ENCODE data around the gene ARCN1.
A peak's percentile ranks its signal among the peaks of the same experiment; 100 is the strongest.

Gene ARCN1

GRCh38 chr11:118645066-118645715 lies 73.0 kb downstream of the ARCN1 start:
- no peak for ATAC-seq
- no peak for TF ChIP-seq ZFP30 (CRISPR knock-in tag; IDR thresholded peaks at IDR 0.05)
- TF ChIP-seq TCF4 (CRISPR knock-in tag; IDR thresholded peaks at IDR 0.05; ENCODE audit: borderline replicate concordance): no peak
- TF ChIP-seq OSR1 (CRISPR knock-in tag; IDR thresholded peaks at IDR 0.05): no peak
- TF ChIP-seq GLIS3 (CRISPR knock-in tag; IDR thresholded peaks at IDR 0.05): no peak
- TF ChIP-seq ZC3H10 (CRISPR knock-in tag; IDR thresholded peaks at IDR 0.05): no peak
- no peak for TF ChIP-seq CSDC2 (CRISPR knock-in tag; IDR thresholded peaks at IDR 0.05)
- TF ChIP-seq ZFP3 (CRISPR knock-in tag; IDR thresholded peaks at IDR 0.05): no peak
- no peak for TF ChIP-seq CSRNP3 (CRISPR knock-in tag; IDR thresholded peaks at IDR 0.05)

- peak; percentile 38 for ATAC-seq
- TF ChIP-seq PPARA (CRISPR knock-in tag; IDR thresholded peaks at IDR 0.05; ENCODE audit: borderline replicate concordance) (no peak), ESRRG (CRISPR knock-in tag; IDR thresholded peaks at IDR 0.05) (no peak), POU6F1 (CRISPR knock-in tag; IDR thresholded peaks at IDR 0.05; ENCODE audit: borderline replicate concordance, low read depth) (no peak), ZFP30 (CRISPR knock-in tag; IDR thresholded peaks at IDR 0.05) (no peak), ZNF565 (CRISPR knock-in tag; conservative IDR thresholded peaks at IDR 0.05; ENCODE audit: low read depth) (no peak)
These were observed 74.2 kb downstream of the ARCN1 start for GRCh38 chr11:118646393-118646792.

- TF ChIP-seq ZC3H10 (CRISPR knock-in tag; IDR thresholded peaks at IDR 0.05) (no peak), ESRRG (CRISPR knock-in tag; IDR thresholded peaks at IDR 0.05) (no peak), CSRNP3 (CRISPR knock-in tag; IDR thresholded peaks at IDR 0.05) (no peak), ARNTL (CRISPR knock-in tag; IDR thresholded peaks at IDR 0.05; ENCODE audit: borderline replicate concordance, low read depth) (no peak), ZNF70 (CRISPR knock-in tag; IDR thresholded peaks at IDR 0.05) (no peak), POU6F1 (CRISPR knock-in tag; IDR thresholded peaks at IDR 0.05; ENCODE audit: borderline replicate concordance, low read depth) (no peak), ZNF565 (CRISPR knock-in tag; conservative IDR thresholded peaks at IDR 0.05; ENCODE audit: low read depth) (no peak), OSR1 (CRISPR knock-in tag; IDR thresholded peaks at IDR 0.05) (no peak), ZFP3 (CRISPR knock-in tag; IDR thresholded peaks at IDR 0.05) (no peak), ISL1 (CRISPR knock-in tag; IDR thresholded peaks at IDR 0.05) (no peak), PATZ1 (CRISPR knock-in tag; IDR thresholded peaks at IDR 0.05; ENCODE audit: borderline replicate concordance) (no peak), BACH2 (CRISPR knock-in tag; IDR thresholded peaks at IDR 0.05; ENCODE audit: borderline replicate concordance) (no peak), TSHZ2 (CRISPR knock-in tag; IDR thresholded peaks at IDR 0.05) (no peak), GLIS3 (CRISPR knock-in tag; IDR thresholded peaks at IDR 0.05) (no peak)
- ATAC-seq: no peak
These were observed 76.1 kb downstream of the ARCN1 start for GRCh38 chr11:118648291-118648690.
